ENCODE measurements around the gene FEZF1. TPM values are rescaled to one million over a fixed set of nuclear protein-coding genes. Genes with fewer than 3 reads are reported as not detected.

FEZF1 gene
- total and polyA plus RNA-seq, 2 of the 13 experiments (the other 11 are each of a cell fraction or from before 2014, with no cell fraction given): not detected

DNA sequence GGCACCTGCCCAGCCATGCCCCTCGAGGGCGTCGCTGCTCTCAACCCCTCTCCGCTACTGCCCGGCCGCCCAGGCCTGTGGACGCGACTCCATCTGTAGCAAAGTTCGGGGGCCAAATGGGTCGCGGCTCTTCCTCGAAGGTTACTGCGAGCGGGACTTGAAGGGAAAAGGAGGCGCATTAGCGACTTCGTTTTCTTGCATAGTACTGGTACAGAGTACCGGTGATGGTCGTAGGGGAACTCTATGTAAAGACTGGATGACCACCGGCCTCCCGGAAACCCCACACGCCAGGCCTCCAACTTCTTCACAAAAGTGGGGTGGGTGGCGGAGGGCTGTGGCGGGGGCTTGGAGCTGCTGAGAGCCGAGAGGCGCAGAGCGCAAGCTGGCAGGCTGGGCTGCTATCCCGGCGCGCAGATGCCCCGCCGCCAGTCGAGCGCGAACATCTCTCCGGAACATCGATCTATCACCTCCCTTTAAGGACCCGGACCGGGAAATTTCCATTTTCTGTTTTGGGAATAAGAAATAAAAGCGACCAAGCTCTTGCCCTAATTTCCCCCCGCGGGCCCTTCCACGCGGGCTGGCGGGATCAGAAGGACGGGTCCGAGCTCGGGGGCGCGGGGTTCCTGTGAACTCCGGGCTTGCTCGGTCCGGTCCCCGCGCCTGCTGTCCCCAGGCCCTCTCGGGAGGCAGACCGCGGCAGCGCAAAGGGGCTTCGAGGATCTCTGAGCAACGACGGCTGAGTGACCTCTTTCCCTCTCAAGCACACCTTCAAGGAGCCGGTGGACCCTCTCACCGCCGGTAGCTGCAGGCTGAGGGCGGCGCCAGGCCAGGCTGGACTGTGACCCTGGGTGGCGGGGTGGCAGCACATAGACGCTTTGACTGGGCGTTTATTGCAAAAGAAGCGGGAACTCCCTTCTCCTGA, 12.2 kb upstream of the FEZF1 start (continued):
- TF ChIP-seq NFE2L1 (CRISPR knock-in tag; IDR thresholded peaks at IDR 0.05; ENCODE audit: borderline replicate concordance) (no peak), MEIS2 (CRISPR knock-in tag; IDR thresholded peaks at IDR 0.05) (no peak), JDP2 (CRISPR knock-in tag; IDR thresholded peaks at IDR 0.05; ENCODE audit: borderline replicate concordance) (no peak), HNF4A (CRISPR knock-in tag; IDR thresholded peaks at IDR 0.05) (peak; percentile 59), ZEB1 (IDR thresholded peaks at IDR 0.05; ENCODE audit: insufficient replicate concordance, low read depth) (no peak), ZNF577 (CRISPR knock-in tag; IDR thresholded peaks at IDR 0.05; ENCODE audit: borderline replicate concordance, low read depth) (no peak), ZNF180 (CRISPR knock-in tag; IDR thresholded peaks at IDR 0.05; ENCODE audit: borderline replicate concordance, low read depth) (no peak), HOXA7 (CRISPR knock-in tag; IDR thresholded peaks at IDR 0.05) (no peak), IRX3 (CRISPR knock-in tag; IDR thresholded peaks at IDR 0.05; ENCODE audit: borderline replicate concordance, low read depth) (no peak), ZNF703 (CRISPR knock-in tag; IDR thresholded peaks at IDR 0.05; ENCODE audit: borderline replicate concordance) (no peak), ZMYM4 (CRISPR knock-in tag; IDR thresholded peaks at IDR 0.05) (peak; percentile 39; the same call in 1 of the 2 replicates), ARHGAP35 (CRISPR knock-in tag; IDR thresholded peaks at IDR 0.05; ENCODE audit: borderline replicate concordance) (no peak), RAD21 (CRISPR knock-in tag; IDR thresholded peaks at IDR 0.05) (no peak), MAFF (IDR thresholded peaks at IDR 0.05; ENCODE audit: low read depth, low read length) (no peak), ZFYVE20 (CRISPR knock-in tag; IDR thresholded peaks at IDR 0.05; ENCODE audit: borderline replicate concordance, low read depth) (no peak), AGO2 (optimal IDR thresholded peaks at IDR 0.05; ENCODE audit: low read depth, low read length) (peak; percentile 87), SATB2 (CRISPR knock-in tag; IDR thresholded peaks at IDR 0.05) (0 out of 2 replicates have a peak, but pooled peaks have one; percentile 21), SALL1 (CRISPR knock-in tag; IDR thresholded peaks at IDR 0.05) (peak; percentile 28; the same call in 1 of the 2 replicates), HNRNPL (IDR thresholded peaks at IDR 0.05; ENCODE audit: low read depth, low read length) (0 out of 2 replicates have a peak, but pooled peaks have one; percentile 20), ZNF7 (CRISPR knock-in tag; IDR thresholded peaks at IDR 0.05) (no peak), ATRX (CRISPR knock-in tag; IDR thresholded peaks at IDR 0.05; ENCODE audit: borderline replicate concordance) (no peak)
- TF ChIP-seq, protein P1, sequence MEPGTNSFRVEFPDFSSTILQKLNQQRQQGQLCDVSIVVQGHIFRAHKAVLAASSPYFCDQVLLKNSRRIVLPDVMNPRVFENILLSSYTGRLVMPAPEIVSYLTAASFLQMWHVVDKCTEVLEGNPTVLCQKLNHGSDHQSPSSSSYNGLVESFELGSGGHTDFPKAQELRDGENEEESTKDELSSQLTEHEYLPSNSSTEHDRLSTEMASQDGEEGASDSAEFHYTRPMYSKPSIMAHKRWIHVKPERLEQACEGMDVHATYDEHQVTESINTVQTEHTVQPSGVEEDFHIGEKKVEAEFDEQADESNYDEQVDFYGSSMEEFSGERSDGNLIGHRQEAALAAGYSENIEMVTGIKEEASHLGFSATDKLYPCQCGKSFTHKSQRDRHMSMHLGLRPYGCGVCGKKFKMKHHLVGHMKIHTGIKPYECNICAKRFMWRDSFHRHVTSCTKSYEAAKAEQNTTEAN (CRISPR knock-in tag; conservative IDR thresholded peaks at IDR 0.05): no peak
- TF ChIP-seq, protein P2, sequence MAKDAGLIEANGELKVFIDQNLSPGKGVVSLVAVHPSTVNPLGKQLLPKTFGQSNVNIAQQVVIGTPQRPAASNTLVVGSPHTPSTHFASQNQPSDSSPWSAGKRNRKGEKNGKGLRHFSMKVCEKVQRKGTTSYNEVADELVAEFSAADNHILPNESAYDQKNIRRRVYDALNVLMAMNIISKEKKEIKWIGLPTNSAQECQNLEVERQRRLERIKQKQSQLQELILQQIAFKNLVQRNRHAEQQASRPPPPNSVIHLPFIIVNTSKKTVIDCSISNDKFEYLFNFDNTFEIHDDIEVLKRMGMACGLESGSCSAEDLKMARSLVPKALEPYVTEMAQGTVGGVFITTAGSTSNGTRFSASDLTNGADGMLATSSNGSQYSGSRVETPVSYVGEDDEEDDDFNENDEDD (CRISPR knock-in tag; IDR thresholded peaks at IDR 0.05; ENCODE audit: borderline replicate concordance): no peak
- TF ChIP-seq, protein P3, sequence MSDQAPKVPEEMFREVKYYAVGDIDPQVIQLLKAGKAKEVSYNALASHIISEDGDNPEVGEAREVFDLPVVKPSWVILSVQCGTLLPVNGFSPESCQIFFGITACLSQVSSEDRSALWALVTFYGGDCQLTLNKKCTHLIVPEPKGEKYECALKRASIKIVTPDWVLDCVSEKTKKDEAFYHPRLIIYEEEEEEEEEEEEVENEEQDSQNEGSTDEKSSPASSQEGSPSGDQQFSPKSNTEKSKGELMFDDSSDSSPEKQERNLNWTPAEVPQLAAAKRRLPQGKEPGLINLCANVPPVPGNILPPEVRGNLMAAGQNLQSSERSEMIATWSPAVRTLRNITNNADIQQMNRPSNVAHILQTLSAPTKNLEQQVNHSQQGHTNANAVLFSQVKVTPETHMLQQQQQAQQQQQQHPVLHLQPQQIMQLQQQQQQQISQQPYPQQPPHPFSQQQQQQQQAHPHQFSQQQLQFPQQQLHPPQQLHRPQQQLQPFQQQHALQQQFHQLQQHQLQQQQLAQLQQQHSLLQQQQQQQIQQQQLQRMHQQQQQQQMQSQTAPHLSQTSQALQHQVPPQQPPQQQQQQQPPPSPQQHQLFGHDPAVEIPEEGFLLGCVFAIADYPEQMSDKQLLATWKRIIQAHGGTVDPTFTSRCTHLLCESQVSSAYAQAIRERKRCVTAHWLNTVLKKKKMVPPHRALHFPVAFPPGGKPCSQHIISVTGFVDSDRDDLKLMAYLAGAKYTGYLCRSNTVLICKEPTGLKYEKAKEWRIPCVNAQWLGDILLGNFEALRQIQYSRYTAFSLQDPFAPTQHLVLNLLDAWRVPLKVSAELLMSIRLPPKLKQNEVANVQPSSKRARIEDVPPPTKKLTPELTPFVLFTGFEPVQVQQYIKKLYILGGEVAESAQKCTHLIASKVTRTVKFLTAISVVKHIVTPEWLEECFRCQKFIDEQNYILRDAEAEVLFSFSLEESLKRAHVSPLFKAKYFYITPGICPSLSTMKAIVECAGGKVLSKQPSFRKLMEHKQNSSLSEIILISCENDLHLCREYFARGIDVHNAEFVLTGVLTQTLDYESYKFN (CRISPR knock-in tag; conservative IDR thresholded peaks at IDR 0.05): no peak

Measured in HepG2 (cell line).